Fibroblast of skin of right quadriceps (primary cell): ENCODE data around the gene PHF13.
"Not testable (repeated sequence)": the region's sequence is repeated elsewhere in the genome, so short reads cannot be mapped to it uniquely, and the experiment has no call there.

Source experiments
- DNase-seq: peaks from one replicate; pipeline ENCODE4 v3.0.0-alpha.2; 2013

The PHF13 gene

DNA sequence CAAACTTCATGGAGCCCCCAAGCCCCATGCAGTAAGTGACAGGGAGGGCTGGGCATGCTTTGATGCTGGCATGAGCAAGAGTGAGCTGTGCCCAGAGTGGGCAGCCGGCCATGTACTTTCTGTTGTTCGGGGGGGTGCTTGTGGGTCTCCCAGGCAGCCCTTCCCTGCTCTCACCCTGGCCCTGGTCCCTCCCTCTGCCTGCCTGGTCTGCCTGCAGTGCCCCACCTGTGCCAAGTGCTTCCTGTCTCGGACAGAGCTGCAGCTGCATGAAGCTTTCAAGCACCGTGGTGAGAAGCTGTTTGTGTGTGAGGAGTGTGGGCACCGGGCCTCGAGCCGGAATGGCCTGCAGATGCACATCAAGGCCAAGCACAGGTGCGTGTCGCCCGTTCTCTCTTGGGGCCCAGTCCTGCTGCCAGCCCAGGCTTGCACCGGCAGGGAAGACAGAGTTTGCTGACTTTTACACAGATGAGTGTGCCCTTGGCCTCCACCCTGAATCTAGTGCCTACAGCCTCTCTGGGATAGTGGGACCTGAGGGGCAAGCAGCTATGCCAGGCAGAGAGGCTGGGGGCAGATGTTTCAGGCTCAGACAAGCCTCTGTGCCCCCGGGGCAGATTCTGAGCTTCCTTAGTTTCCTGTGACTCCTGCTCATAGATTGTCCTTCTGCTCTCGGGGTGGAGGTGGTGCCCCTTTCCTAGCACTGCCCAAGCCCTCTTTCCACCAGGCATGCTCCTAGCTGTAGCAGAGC is 26.1 kb upstream of the PHF13 start:
- no peak for DNase-seq

DNA sequence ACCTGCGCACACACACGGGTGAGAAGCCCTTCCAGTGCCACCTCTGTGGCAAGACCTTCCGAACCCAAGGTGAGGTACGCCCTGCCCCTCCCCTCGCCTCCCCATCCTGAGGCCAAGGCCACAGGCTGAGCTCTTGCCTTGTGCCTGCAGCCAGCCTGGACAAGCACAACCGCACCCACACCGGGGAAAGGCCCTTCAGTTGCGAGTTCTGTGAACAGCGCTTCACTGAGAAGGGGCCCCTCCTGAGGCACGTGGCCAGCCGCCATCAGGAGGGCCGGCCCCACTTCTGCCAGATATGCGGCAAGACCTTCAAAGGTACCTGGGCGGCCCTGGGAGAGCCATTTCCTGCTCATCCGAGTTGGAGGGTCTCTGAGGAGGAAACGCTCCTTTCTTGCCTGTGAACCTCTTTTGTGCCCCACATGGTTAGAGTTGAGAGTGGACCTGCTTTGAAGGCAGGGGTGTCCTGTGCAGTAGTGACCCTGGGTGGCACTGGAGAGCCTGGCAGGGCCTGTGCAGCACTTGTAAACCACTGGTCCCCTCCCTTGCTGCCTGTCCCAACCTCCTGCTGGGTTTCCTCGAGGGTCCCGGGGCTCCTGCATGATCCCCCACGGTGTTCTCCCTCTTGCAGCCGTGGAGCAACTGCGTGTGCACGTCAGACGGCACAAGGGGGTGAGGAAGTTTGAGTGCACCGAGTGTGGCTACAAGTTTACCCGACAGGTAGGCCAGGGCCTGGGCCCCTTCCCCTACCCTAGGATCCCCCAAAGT is 25.2 kb upstream of the PHF13 start:
- DNase-seq: no peak

DNA sequence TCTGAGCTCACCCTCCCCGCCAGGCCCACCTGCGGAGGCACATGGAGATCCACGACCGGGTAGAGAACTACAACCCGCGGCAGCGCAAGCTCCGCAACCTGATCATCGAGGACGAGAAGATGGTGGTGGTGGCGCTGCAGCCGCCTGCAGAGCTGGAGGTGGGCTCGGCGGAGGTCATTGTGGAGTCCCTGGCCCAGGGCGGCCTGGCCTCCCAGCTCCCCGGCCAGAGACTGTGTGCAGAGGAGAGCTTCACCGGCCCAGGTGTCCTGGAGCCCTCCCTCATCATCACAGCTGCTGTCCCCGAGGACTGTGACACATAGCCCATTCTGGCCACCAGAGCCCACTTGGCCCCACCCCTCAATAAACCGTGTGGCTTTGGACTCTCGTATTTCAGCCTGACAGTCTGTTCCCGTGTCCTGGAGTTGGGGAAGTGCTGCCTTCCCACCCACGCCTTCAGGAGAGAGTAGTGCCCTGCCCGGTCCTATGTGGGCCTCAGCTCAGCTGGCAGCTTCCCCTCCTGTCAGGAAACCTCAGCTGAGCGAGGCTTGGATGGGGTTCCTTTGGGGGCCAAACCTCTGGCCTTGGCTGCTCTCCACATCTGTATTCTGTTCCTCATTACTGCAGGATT is 24.5 kb upstream of the PHF13 start:
- no peak for DNase-seq

DNA sequence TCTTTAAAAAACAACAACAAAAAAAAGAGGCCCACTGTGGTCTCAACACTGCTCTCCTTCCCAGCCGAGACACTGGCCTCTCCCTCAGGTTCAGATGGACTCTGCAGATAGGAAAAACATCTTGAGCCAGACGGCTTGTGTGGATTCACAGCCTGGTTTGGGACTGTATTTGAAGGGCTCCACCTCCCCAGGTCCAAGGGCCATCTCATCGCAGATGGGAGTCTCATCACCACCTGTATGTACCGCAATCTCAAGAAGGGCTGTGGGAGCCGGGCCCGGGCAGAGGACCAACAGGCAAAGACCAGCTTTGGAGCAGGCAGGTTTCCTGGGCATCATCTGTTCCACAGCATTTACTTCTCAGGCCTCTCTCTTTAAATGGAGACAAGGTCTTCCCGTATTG is 23.5 kb upstream of the PHF13 start:
- no peak for DNase-seq

DNA sequence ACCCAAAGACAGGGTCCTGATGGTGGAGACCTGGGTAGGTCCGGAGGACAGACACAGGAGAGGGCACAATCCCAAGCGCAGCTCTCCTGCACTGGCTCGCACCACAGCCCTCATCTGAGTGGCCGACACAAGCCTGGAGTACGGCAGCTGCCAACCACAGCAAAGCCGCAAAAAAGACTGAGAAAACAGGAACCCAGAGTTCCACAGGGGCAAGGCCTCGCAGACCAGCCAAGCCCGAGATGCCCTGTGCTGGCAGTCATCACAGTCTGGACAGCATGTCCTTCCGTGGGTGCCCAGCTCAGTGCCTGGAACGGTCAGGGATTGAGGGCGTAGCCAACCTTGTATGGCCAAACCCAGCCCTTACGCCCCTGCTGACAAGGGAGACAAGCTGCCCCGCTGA is 22.3 kb upstream of the PHF13 start:
- DNase-seq: no peak

DNA sequence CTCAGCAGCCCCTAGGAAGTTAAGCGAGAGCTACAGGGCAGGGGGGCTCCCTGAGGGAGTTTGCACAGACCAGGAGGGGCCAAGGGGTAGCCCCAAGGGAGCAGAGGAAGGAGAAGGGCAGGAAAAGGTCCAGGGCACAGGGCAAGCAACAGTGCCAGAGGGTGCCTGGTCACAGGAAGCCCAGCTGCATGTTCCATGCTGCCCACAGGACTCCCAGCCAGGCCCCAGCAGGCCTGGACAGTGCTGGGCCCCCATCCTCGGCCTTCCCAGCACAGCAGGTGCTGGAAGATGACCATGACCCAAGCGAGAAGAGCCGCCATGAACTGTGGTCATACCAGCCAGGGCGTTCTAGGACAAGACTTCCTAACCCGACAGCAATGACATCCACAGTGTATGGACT is 21.9 kb upstream of the PHF13 start:
- DNase-seq: no peak

DNA sequence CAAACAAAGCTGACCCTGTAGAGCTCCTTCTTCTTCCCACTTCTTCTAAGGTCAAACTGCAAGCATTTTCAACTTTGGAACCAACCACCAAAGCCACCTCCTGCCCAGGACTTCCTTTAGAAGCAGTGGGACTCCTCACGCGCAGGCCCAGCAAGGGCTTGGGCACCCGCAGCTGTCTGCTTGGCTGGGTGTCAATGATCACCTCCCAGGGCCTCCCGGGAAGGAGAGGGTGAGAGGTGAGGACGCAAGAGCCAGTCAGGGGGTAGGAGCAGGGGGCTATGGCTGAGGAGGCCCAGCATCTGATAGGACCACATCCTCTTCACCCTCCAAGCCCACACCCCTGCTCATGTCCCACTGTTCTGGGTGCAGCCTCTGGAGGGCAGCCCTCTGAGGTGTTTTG is 21.1 kb upstream of the PHF13 start:
- no peak for DNase-seq

DNA sequence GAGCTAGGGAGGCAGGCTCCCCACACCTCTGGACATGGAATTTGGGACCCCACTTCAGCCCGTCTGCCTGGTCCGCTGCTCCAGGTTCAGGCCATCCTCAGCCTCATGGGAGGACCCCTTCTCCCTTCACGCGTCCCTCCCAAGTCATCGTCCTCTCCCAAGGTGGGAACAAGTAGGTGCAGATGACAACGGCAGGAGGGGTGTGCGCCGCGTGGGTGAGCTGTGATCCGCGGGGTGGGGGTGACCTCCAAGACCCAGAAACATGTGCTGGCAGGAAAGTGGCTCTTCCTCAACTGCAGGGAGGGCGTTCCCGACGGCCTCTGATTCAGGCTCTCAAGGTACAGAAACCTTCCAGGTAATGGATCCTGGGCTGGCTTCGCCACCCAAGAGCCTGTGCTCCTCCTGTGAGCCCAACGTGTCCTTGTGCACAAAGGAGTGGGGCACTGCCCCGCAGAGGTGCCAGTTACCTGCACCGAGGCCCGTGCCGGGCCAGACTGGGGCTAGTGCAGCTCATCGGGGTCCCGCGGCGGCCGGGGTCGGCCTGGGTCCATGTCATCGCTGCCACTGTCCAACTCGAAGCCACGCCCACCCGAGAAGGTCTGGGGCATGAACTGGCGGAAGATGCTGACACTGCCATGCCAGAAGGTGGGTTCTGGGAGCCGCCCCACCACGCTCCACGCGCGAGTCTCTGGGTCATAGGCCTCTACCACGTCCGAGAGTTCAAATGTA is 20.5 kb upstream of the PHF13 start:
- DNase-seq: no peak

DNA sequence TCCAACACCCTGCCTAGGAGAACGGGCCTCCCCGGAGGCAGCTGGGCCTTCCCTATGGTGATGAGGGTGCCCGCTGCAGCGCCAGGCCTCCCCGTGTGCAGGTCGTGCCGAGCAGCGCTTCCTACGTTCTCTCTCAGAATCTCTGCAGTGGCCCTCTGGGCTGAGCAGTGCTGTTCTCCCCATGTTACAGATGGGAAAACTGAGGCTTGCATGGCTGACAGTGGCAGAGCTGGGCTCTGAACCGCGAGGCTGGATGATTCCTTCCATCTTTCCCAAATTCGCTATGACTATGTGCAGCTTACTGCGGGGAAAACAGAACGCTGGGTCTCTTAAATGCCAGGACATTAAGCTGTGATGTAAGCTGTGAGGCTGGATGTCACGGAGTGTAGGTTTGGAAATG is 19.7 kb upstream of the PHF13 start:
- DNase-seq: no peak

DNA sequence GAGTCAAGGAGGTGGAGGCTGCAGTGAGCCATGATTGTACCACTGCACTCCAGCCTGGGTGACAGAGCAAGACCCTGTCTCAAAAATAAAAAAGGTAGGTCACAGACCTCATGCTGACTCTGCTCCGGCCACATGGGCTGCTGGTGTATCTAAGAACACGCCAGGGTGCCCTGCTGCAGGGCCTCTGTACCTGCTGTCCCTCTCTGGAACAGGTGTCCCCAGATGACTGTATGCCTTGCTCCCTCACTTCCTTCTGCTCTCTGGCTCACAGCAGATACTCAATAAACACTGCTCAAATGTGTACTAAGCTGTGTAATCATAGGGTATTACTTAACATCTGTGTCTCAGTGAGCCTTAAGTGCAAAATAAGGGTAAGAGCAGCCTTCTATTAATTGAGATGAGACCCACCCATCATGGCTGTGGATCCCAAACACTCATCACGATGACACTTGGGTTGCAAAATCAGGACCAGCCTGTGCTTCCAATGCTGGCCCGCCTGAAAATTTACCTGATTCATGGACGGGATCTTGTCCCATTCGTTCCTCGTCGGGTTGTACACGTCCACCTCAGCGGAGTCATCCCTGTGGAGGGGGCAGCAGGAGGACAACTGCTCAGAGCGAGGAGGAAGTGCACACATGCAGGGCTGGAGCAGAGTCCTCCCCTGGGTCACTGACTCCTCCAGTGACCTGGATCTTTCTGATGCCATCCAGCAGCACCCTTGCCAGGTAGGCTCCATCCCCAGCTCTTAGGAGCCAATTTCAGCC is 18.4 kb upstream of the PHF13 start:
- DNase-seq: no peak

DNA sequence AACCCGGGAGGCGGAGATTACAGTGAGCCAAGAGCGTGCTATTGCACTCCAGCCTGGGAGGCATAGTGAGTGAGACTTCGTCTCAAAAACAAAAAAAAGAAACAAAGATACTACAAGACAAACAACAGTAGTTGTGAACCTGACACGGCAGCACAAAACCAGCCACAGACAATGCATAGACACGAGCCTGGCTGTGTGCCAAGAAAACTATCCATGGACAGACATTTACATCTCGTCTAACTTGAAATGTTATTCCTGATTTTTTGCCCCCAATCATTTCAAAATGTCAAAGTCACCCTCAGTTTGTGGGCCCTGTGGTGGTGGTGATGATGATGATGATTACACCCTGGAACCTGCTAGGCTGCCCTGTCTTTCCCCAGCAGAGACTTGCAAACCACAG is 17.2 kb upstream of the PHF13 start:
- no peak for DNase-seq

DNA sequence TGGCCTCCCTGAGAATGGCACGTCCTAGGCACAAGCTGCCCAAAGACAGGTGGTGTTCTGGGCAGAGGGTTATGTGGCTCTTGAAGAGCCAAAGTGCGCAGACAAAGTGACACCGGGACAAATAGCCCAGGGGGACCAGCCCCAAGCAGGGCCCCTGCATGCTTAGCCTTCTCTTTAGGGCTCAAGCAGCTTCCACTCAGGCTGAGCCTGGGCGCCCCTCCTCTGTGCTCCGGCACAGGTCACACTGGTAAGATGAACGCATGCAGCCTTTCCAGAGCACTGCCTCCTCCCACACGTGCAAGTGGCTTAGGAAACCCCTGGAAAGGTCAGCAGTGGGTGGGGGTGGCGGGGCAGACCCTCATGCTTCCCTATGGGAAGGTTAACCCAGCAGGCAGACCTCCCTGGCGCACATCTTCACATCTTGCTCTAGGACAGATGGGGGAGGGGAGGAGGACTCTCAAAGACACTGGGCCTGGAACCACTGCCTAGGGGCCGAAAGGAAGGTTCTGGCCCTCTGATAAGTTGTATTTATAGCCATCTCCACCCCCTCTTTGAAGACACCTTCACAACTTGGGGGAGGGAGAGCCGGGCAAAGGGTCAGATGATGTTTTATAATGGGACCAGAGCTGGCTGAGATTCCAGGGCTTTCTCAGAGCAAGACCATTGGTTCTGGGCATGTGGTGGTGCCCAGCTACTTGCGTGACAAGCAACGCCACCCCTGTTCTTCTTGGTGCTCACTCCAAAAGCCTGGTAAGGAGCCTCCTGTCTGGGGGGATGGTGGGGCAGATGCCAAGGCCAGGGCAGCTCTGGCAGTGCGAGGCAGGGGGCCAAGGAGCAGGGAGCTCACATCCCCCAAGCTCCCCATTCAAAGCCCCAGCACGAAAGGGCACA is 16.4 kb upstream of the PHF13 start:
- no peak for DNase-seq

DNA sequence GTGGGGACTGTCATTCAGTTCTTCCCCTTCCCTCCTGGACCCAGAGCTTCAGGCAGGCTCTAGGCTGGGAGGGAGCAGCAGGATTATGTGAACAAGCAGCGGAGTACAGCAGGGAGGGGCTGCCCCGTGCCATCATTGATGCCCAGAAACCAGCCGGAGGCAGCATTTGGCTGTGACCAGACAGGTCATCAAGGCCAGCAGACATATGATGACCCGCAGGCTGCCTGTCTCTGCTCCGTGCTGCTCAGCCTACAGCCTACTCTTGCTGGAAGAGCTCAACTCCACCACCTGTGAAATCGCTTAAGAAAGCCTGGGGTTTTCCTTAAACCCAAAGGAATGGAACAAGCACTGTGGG is 15.8 kb upstream of the PHF13 start:
- no peak for DNase-seq

DNA sequence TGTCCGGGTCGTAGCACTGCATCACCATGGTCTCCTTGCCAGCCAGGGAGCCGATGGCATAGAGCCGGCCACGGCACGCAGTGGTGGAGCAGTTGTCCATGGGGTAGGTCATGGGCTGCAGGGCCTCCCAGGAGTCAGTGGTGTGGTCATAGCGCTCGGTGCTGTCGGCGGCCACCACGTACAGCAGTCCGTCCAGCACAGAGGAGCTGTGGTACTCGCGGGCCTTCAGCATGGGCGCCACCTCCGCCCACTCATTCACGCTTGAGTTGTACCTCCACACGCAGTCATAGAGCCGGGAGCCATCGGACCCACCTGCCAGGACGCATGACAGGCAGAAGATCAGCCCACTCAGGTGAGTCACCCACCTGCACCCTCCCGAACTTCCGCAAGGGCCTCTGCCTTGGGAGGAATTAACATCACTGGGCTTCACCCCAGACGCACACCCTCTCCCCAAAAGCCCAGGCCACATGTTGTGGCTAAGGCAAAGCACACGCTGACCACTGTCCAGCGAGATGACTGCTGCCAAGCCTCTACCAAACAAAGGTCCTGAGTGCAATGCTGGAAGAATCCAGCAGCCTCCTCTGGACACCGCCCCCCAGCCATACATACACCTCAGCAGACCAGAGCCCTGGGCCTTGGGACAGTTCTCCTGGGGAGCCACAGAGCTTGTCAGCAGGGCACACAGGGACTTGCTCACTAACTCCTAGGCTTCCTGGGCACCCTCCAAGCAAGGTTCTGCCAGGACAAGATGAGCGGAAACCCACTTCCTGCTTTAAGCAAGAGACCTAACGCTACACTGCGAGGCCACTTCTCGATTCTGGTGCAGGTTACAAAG is 14.2 kb upstream of the PHF13 start:
- no peak for DNase-seq

DNA sequence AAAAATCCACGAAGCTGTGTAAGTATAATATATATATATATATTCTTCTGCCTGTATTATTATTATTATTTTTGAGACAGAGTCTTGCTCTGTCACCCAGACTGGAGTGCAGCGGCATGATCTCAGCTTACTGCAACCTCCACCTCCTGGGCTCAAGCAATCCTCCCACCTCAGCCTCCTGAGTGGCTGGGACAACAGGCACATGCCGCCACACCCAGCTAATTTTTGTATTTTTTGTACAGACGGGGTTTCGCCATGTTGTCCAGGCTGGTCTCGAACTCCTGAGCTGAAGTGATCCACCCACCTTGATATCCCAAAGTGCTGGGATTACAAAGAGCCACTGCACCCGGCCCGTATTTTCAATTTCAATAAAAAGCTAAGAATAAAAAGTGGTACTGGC is 13.5 kb upstream of the PHF13 start:
- not testable (repeated sequence) for DNase-seq

DNA sequence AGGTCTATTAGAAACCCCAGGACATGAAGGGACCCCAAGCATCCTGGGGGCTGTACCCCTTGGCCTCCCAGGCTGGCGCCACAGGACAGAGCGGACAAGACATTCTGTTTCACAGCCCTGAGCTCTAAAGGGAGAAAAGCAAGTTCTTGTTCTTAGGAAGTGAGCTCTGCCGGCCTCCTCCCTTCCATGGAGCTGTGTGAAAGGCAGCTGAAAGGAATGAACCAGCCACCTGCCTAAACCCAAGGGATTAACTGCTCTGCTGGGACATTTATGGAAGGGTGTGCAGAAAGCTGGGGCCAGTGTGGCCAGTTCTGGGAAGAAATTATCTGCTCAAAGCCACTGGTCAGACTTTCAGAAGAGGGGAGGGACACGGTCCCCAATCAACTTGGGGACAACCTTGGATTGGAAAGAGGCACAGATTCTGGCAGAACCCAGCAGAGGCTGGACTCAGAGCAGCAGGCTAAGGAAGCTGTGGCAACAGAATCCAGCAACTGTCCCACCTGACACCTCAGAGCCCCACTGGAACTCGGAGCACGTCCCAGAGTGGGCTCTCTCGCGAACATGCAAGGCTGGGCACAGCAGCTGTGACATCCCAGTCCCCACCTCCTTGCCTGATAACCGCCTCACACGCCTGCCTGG is 13.0 kb upstream of the PHF13 start:
- no peak for DNase-seq

DNA sequence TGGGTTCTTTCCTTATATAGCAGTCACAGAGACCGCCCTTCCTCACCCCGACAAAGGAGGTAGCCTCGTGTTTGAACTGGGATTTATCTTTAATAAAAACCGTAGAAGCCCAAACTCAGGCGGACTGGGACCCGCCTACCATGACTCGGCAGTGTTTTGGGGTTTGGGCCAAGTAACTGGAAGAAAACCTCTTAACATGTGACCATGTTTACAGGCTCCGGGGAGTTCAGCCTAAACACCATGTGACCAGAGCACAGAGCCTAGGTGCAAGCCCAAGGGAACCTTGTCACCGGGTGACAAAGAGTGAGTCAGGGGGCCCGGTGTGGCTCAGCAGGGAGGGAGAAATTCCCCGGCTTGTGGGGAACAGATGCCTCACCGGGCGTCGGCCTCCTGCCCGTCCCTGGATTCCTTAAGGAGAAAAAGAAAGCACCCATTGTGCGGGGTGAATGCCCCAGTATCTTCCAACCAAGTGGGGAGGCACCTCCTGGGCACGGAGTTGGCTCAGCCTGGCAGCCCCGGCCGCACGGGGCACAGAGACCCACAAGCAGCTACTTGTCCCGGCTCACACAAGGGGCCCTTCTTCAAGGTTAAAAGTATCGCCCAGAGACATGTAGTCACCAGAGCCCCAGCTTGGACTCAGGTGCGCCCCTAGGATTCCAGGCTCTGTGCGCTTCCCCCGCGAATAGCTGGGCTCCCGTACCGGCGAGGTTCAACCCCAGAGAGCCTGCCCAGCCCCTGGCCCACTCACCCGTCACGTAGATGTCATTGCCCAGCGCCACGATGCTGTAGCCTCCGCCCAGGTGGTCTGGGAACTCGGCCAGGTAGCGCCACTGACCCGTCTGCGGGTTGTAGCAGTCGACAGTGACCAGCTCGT is 12.2 kb upstream of the PHF13 start:
- DNase-seq: peak; percentile 91

DNA sequence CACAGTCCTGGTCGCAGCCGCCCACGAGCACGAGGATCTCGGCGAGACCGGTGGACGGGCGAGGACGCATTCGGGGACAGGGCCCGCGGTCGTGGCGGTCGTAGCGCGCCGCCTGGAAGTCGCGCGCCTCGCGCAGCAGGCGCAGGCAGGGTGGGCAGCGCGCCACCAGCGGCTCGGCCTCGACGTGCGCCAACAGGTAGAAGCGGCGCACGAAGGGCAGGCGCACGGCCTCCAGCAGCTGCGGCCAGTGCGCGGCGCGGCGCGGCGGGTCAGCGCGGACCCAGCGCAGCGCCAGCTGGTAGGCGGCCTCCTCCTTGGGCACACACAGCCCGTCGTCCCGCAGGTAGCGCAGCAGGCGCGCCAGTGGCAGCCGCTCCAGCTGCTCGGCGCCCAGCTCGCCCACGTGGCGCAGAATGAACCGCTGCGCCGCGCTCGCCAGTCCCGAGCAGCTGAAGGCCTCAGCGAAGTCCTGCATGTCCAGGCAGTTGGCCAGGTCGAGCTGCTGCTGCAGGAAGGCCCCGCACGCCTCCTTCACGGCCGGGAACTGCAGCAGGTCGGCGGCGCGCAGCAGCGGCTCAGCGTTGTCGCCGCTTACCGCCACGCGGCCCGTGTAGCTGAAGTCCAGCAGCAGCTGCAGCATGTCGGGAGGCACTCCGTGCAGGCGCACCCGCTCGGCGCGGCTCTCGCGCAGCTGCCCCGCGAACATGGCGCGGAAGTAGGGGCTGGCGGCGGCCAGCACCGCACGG is 11.4 kb upstream of the PHF13 start:
- no peak for DNase-seq
